HCT116 (cell line): Measurements from ENCODE around the gene CTBP1. TPM values are rescaled to one million over a fixed set of nuclear protein-coding genes. Genes with fewer than 3 reads are reported as not detected.

ENCODE experiments used
- ATAC-seq: fragments of 200-7000 bp; cut with Tn5 transposase; 2 replicates; pipeline ENCODE4 v1.9.1; 2020; ENCODE audit warnings: mild to moderate bottlenecking, moderate library complexity
- BruUV-seq: library from RNA; stranded (reverse); fragments of 400-500 nt; replicated peaks from 2 replicates; lab custom pipeline; 2021; lab: Mats Ljungman, UMichigan
- CTCF ChIA-PET: fragments of 300-600 bp; sonication (Branson Sonifier 250); formaldehyde crosslinking; loops from one replicate; lab custom pipeline; 2021; ENCODE audit warnings: antibody characterized with exemption; lab: Charles Lee
- POLR2A ChIA-PET: fragments of 300-600, 350-600 bp; sonication (Branson Sonifier 250); formaldehyde crosslinking; loops from one replicate; lab custom pipeline; 2021; ENCODE audit warnings: antibody characterized with exemption; lab: Charles Lee
- RAD21 ChIA-PET, 2 experiments: fragments of 300-600 bp; sonication (Branson Sonifier 250); formaldehyde crosslinking; loops; one replicate each; lab custom pipeline; 2023; ENCODE audit warnings: low total read pairs in 2 of 2; ENCODE audit not compliant: uncharacterized antibody in 2 of 2, unreplicated experiment in 2 of 2, low non-redundant PET in 1 of 2; lab: Charles Lee
- DNase-seq: peaks from one replicate; pipeline ENCODE4 v3.0.0-alpha.2; 2010; ENCODE audit warnings: low read depth, low spot score
- H2AFZ ChIP-seq: fragments of 200-600 bp; shearing (Covaris generic), sonication (generic); 2 replicates; pipeline ENCODE4 v1.6.1; 2017; ENCODE audit warnings: low read depth, mixed run types, mixed read lengths, antibody characterized with exemption, low read length; ENCODE audit not compliant: poor library complexity, severe bottlenecking
- H3K27ac ChIP-seq: 2 replicates; pipeline ENCODE4 v1.5.1; 2012; ENCODE audit warnings: low read depth, low read length
- H3K27me3 ChIP-seq: fragments of 200-600 bp; sonication (generic); 2 replicates; pipeline ENCODE4 v1.6.1; 2016; ENCODE audit warnings: mixed run types, low read length, mixed read lengths; ENCODE audit not compliant: insufficient read depth
- H3K36me3 ChIP-seq, 2 experiments: fragments of 200-500 bp in 1 of 2; fragments of 200-600 bp in 1 of 2; sonication (Bioruptor generic) in 1 of 2; sonication (generic) in 1 of 2; 2 replicates each; pipeline versions ENCODE4 v1.5.1 to v1.6.1; 2014 to 2016; ENCODE audit warnings: low read length in 2 of 2, inconsistent platforms in 1 of 2, mixed read lengths in 1 of 2, mixed run types in 1 of 2; ENCODE audit not compliant: insufficient read depth in 2 of 2, control insufficient read depth in 1 of 2
- H3K4me1 ChIP-seq, 2 experiments: fragments of 200-600 bp in 1 of 2; sonication (generic) in 1 of 2; 2 replicates each; pipeline versions ENCODE4 v1.5.1 to v1.6.1; 2012 to 2017; ENCODE audit warnings: low read length in 2 of 2, inconsistent platforms in 1 of 2, mild to moderate bottlenecking in 1 of 2, mixed read lengths in 1 of 2, mixed run types in 1 of 2, moderate library complexity in 1 of 2; ENCODE audit not compliant: insufficient read depth in 2 of 2, control insufficient read depth in 1 of 2
- H3K4me2 ChIP-seq: fragments of 200-600 bp; sonication (generic); 2 replicates; pipeline ENCODE4 v1.6.1; 2017; ENCODE audit warnings: mixed run types, low read length, mixed read lengths
- H3K4me3 ChIP-seq, 2 experiments: fragments of 200-600 bp in 1 of 2; sonication (generic) in 1 of 2; replicated peaks in 1 of 2; 2 replicates each; pipeline ENCODE4 v1.5.1; 2011 to 2016; ENCODE audit warnings: low read length in 2 of 2, control low read depth in 1 of 2, low read depth in 1 of 2, mild to moderate bottlenecking in 1 of 2, mixed read lengths in 1 of 2, mixed run types in 1 of 2
- H3K79me2 ChIP-seq: fragments of 200-600 bp; sonication (generic); 2 replicates; pipeline ENCODE4 v1.6.1; 2017; ENCODE audit warnings: mild to moderate bottlenecking, mixed run types, low read length, moderate library complexity, mixed read lengths; ENCODE audit not compliant: insufficient read depth
- H3K9ac ChIP-seq: fragments of 200-600 bp; sonication (generic); 2 replicates; pipeline ENCODE4 v1.6.1; 2016; ENCODE audit warnings: low read length, mixed read lengths
- H3K9me2 ChIP-seq: fragments of 200-600 bp; sonication (generic), shearing (Covaris generic); 2 replicates; pipeline ENCODE4 v1.6.1; 2017; ENCODE audit warnings: mixed run types, mild to moderate bottlenecking, moderate library complexity; ENCODE audit not compliant: insufficient read depth
- H3K9me3 ChIP-seq, 2 experiments: fragments of 200-500 bp in 1 of 2; fragments of 200-600 bp in 1 of 2; sonication (Bioruptor generic) in 1 of 2; sonication (generic) in 1 of 2; 2 replicates each; pipeline ENCODE4 v1.6.1; 2014 to 2017; ENCODE audit warnings: low read length in 2 of 2, mixed read lengths in 2 of 2, inconsistent platforms in 1 of 2, low read depth in 1 of 2, mild to moderate bottlenecking in 1 of 2, mixed run types in 1 of 2, moderate library complexity in 1 of 2; ENCODE audit not compliant: control insufficient read depth in 1 of 2, insufficient read depth in 1 of 2
- H4K20me1 ChIP-seq: fragments of 200-600 bp; sonication (generic), shearing (Covaris generic); 2 replicates; pipeline ENCODE4 v1.6.1; 2017; ENCODE audit warnings: mixed run types, mild to moderate bottlenecking, moderate library complexity; ENCODE audit not compliant: insufficient read depth
- ATF3 ChIP-seq: IDR thresholded peaks from 2 replicates; pipeline ENCODE4 v1.6.1; 2012
- CBX3 ChIP-seq: IDR thresholded peaks from 2 replicates; pipeline ENCODE4 v1.6.1; 2012; ENCODE audit warnings: low read depth
- CTCF ChIP-seq, 3 experiments: fragments of 200-600 bp in 1 of 3; sonication (generic) in 1 of 3; IDR thresholded peaks in 2 of 3; conservative IDR thresholded peaks in 1 of 3; 2 replicates each; pipeline ENCODE4 v1.5.1; 2012 to 2017; ENCODE audit warnings: low read depth in 2 of 3, low read length in 2 of 3, antibody characterized with exemption in 1 of 3, borderline replicate concordance in 1 of 3, control low read depth in 1 of 3, mild to moderate bottlenecking in 1 of 3, mixed read lengths in 1 of 3, mixed run types in 1 of 3, moderate library complexity in 1 of 3; ENCODE audit not compliant: insufficient read depth in 1 of 3
- ELF1 ChIP-seq: IDR thresholded peaks from 2 replicates; pipeline ENCODE4 v1.6.1; 2012; ENCODE audit warnings: low read depth, borderline replicate concordance
- JUND ChIP-seq: IDR thresholded peaks from 2 replicates; pipeline ENCODE4 v1.6.1; 2012
- RAD21 ChIP-seq: IDR thresholded peaks from 2 replicates; pipeline ENCODE4 v1.6.1; 2012; ENCODE audit warnings: low read depth, mild to moderate bottlenecking
- SIN3A ChIP-seq: IDR thresholded peaks from 2 replicates; pipeline ENCODE4 v1.6.1; 2012; ENCODE audit warnings: low read depth
- SP1 ChIP-seq: IDR thresholded peaks from 2 replicates; pipeline ENCODE4 v1.6.1; 2012; ENCODE audit warnings: low read depth
- SRF ChIP-seq: IDR thresholded peaks from 2 replicates; pipeline ENCODE4 v1.6.1; 2012; ENCODE audit warnings: low read depth
- YY1 ChIP-seq: IDR thresholded peaks from 2 replicates; pipeline ENCODE4 v1.6.1; 2011; ENCODE audit warnings: low read length, low read depth, moderate library complexity, mild to moderate bottlenecking; ENCODE audit not compliant: insufficient replicate concordance; ENCODE audit errors: extremely low read depth
- ZFX ChIP-seq: fragments of 450-650 bp; IDR thresholded peaks from 2 replicates; pipeline ENCODE4 v1.6.1; 2017
- ZNF274 ChIP-seq: fragments of 200-500 bp; sonication (Bioruptor generic); IDR thresholded peaks from 2 replicates; pipeline ENCODE4 v1.6.1; 2014; ENCODE audit warnings: mild to moderate bottlenecking, low read depth, low read length, inconsistent platforms
- intact Hi-C: fragments of 100-400 bp; cut with micrococcal nuclease; formaldehyde crosslinking; loops from 2 replicates; pipeline ENCODE4 v1.10.0; 2022
- total RNA-seq: library from RNA; stranded (reverse); gene quantifications from one replicate; pipeline ENCODE4 v1.2.1, GENCODE V29; 2021; ENCODE audit not compliant: unreplicated experiment
- TF ChIP-seq, protein P1 (sequence below): IDR thresholded peaks from 2 replicates; pipeline ENCODE4 v1.6.1; 2012

The CTBP1 gene
- total RNA-seq, 1 experiment from 2014 or later = 175 TPM

DNA sequence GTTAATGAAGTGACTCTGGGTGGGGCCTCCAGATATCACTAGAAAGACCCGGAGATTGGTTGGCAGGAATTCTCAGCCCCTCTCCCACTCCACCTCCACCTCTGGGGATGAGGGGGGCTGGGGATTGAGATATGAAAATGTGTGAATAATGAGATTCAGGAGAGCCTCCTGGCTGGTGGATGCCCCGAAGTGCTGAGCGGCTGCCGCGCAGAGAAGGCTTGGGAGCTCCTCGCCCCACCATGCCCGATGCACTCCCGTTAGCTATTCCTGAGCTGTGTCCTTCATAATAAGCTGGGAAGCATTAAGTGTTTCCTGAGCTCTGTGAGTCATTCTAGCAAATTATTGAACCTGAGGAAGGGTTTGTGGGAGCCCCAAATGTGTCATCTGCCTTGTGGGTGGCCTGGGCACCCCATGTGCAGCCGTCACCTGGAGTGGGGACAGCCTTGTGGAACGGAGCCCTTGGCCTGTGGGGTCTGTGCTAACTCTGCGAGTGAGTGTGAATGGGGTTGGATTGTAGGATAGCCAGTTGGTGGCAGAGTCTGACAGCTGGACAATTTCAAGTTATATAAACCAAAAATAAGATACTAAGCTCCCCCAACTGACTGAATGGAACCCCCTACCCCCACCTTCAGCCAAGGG lies 36.3 kb upstream of the CTBP1 start:
- Histone ChIP-seq H2AFZ (no peak overlapping the region), H3K79me2 (peaks cover 6% of the 10 kb centered on the region), H3K4me1 (peaks cover 3 to 8% of the 10 kb centered on the region in 2 experiments; a peak in 2 of 4 replicates), H3K4me2 (no peak overlapping the region), H3K27ac (no peak overlapping the region), H4K20me1 (no peaks in the 10 kb centered on the region), H3K9me2 (no peaks in the 10 kb centered on the region), H3K36me3 (no peaks in the 10 kb centered on the region), H3K4me3 (no peak overlapping the region), H3K27me3 (no peaks in the 10 kb centered on the region), H3K9ac (no peak overlapping the region), H3K9me3 (peaks cover 0 to 9% of the 10 kb centered on the region in 2 experiments; a peak in 2 of 4 replicates)
- no TSS peak for BruUV-seq
- intact Hi-C loops = loop anchor here (5.0 kb wide), 2 partner anchors 62 to 273 kb away; partner anchors contain the start of genes FGFRL1 and UVSSA
- ATAC-seq = no peak
- CTCF ChIA-PET = no interaction called here
- DNase-seq = no peak
- TF ChIP-seq ATF3 (no peak), RAD21 (0 out of 2 replicates have a peak, but pooled peaks have one; percentile 8), CBX3 (no peak)
- RAD21 ChIA-PET = no interaction called here
- POLR2A ChIA-PET = no interaction called here

- Histone ChIP-seq H3K36me3 (no peaks in the 10 kb centered on the region), H3K27me3 (no peaks in the 10 kb centered on the region), H3K9me3 (peaks cover 0 to 9% of the 10 kb centered on the region in 2 experiments; a peak in 2 of 4 replicates), H3K9me2 (no peaks in the 10 kb centered on the region), H3K9ac (no peak overlapping the region), H3K4me2 (no peak overlapping the region), H3K4me3 (no peak overlapping the region), H3K79me2 (no peaks in the 10 kb centered on the region), H3K4me1 (peaks cover 3 to 5% of the 10 kb centered on the region in 2 experiments; a peak in 2 of 4 replicates), H4K20me1 (no peaks in the 10 kb centered on the region), H3K27ac (no peak overlapping the region), H2AFZ (no peak overlapping the region)
- no TSS peak for BruUV-seq
- TF ChIP-seq ELF1 = no peak
- TF ChIP-seq, protein P1, sequence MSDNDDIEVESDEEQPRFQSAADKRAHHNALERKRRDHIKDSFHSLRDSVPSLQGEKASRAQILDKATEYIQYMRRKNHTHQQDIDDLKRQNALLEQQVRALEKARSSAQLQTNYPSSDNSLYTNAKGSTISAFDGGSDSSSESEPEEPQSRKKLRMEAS = no peak
- no peak for TF ChIP-seq ZNF274
- TF ChIP-seq JUND = no peak
- no peak for TF ChIP-seq RAD21
- no peak for TF ChIP-seq ATF3
- no peak for TF ChIP-seq ZFX
- TF ChIP-seq SRF = no peak
- no peak for TF ChIP-seq SIN3A
- TF ChIP-seq SP1 = no peak
- TF ChIP-seq YY1 = no peak
- no peak for TF ChIP-seq CBX3
- no peak for TF ChIP-seq CTCF (IDR thresholded peaks at IDR 0.05 in 2 of 3, conservative IDR thresholded peaks at IDR 0.05 in 1 of 3; ENCODE audit: borderline replicate concordance in 1 of 3, insufficient read depth in 1 of 3, low read depth in 2 of 3, low read length in 2 of 3)
- intact Hi-C loops = no loop called here
- ChIA-PET CTCF (no interaction called here), POLR2A (no interaction called here), RAD21 (no interaction called here)
- no peak for ATAC-seq
- DNase-seq = no peak
These were observed 34.8 kb upstream of the CTBP1 start for GRCh38 chr4:1283711-1284110.
